ENCODE measurements around the gene NLK.
"Not testable (repeated sequence)": the region's sequence is repeated elsewhere in the genome, so short reads cannot be mapped to it uniquely, and the experiment has no call there.

The NLK gene

GRCh38 chr17:28160610-28161009 is 118.1 kb downstream of the NLK start:
- DNase-seq, result no peak

- DNase-seq, result no peak
Measured at GRCh38 chr17:28161311-28161710, 118.8 kb downstream of the NLK start.

GRCh38 chr17:28166478-28166877 is 124.0 kb downstream of the NLK start:
- no peak for DNase-seq

- DNase-seq, result no peak
Measured at GRCh38 chr17:28169621-28170349, 127.3 kb downstream of the NLK start.

- no peak for DNase-seq
Measured at GRCh38 chr17:28170771-28171170, 128.3 kb downstream of the NLK start.

- DNase-seq, result no peak
Measured at GRCh38 chr17:28173031-28173561, 130.6 kb downstream of the NLK start.

- no peak for DNase-seq
Measured at GRCh38 chr17:28173801-28174200, 131.3 kb downstream of the NLK start.

- no peak for DNase-seq
Measured at GRCh38 chr17:28174352-28175046, 132.0 kb downstream of the NLK start.

- no peak for DNase-seq
Measured at GRCh38 chr17:28177351-28177750, 134.9 kb downstream of the NLK start.

GRCh38 chr17:28178800-28179199 is 136.3 kb downstream of the NLK start:
- no peak for DNase-seq

GRCh38 chr17:28180449-28180848 is 138.0 kb downstream of the NLK start:
- no peak for DNase-seq

- DNase-seq, result no peak
Measured at GRCh38 chr17:28181568-28181967, 139.1 kb downstream of the NLK start.

GRCh38 chr17:28182559-28182958 is 140.1 kb downstream of the NLK start:
- DNase-seq, result no peak

- no peak for DNase-seq
Measured at GRCh38 chr17:28185658-28186057, 143.2 kb downstream of the NLK start.

- not testable (repeated sequence) for DNase-seq
Measured at GRCh38 chr17:28186472-28186871, 144.0 kb downstream of the NLK start.

GRCh38 chr17:28187931-28188330 is 145.5 kb downstream of the NLK start:
- no peak for DNase-seq

- no peak for DNase-seq
Measured at GRCh38 chr17:28188841-28189263, 146.4 kb downstream of the NLK start.

- no peak for DNase-seq
Measured at GRCh38 chr17:28189667-28190066, 147.2 kb downstream of the NLK start.

- DNase-seq, result no peak
Measured at GRCh38 chr17:28191018-28191417, 148.5 kb downstream of the NLK start.

GRCh38 chr17:28193241-28193640 is 150.8 kb downstream of the NLK start:
- DNase-seq, result peak in 9 of 14 donors; percentile 1 to 21 (median 8)

- no peak for DNase-seq
Measured at GRCh38 chr17:28194382-28194781, 151.9 kb downstream of the NLK start.

GRCh38 chr17:28196636-28197035 is 154.2 kb downstream of the NLK start:
- DNase-seq, result no peak

GRCh38 chr17:28199115-28199514 is 156.6 kb downstream of the NLK start:
- no peak for DNase-seq

- DNase-seq, result no peak
Measured at GRCh38 chr17:28199728-28200127, 157.3 kb downstream of the NLK start.
